K562 (cell line): Measurements from ENCODE around the gene SENP1. TPM values are rescaled to one million over a fixed set of nuclear protein-coding genes. Genes with fewer than 3 reads are reported as not detected.
"Not testable (repeated sequence)": the region's sequence is repeated elsewhere in the genome, so short reads cannot be mapped to it uniquely, and the experiment has no call there.

ENCODE experiments used
- ATAC-seq: fragments of 200-7000 bp; cut with Tn5 transposase; 3 replicates; pipeline ENCODE4 v1.9.1; 2020; ENCODE audit warnings: moderate library complexity
- BruUV-seq: library from RNA; stranded (reverse); fragments of 400-500 nt; replicated peaks from 2 replicates; lab custom pipeline; 2021; lab: Mats Ljungman, UMichigan
- CTCF ChIA-PET: fragments of 300-600 bp; formaldehyde crosslinking; extraction: SDS; loops from one replicate; lab custom pipeline; 2021; ENCODE audit warnings: low intra/inter-chr PET ratio; lab: Yijun Ruan, JAX
- POLR2A ChIA-PET: fragments of 300-600, 350-650 bp; sonication (Branson Sonifier 250); formaldehyde crosslinking; extraction: SDS; loops from one replicate; lab custom pipeline; 2021; ENCODE audit warnings: antibody characterized with exemption, inconsistent platforms; lab: Yijun Ruan, JAX
- DNase-seq, 4 experiments: peaks; one replicate each; pipeline versions ENCODE4 v3.0.0 to v3.0.0-alpha.2; 2011 to 2018; ENCODE audit warnings: low spot score in 3 of 4, mixed read lengths in 3 of 4; ENCODE audit errors: extremely low read depth in 1 of 4
- FAIRE-seq: peaks from 2 replicates; lab custom pipeline; 2011; peaks lifted over from hg19 to GRCh38; lab: Jason Lieb, UNC
- H2AFZ ChIP-seq: 2 replicates; pipeline ENCODE4 v1.6.0; 2011; ENCODE audit warnings: low read depth, low read length, control low read depth, inconsistent platforms
- H3K27ac ChIP-seq: fragments of 200-600 bp; 3 replicates; pipeline ENCODE4 v1.8.0; 2011; ENCODE audit warnings: low read depth, mild to moderate bottlenecking, control low read depth, inconsistent platforms, low read length, moderate library complexity, mixed read lengths; ENCODE audit errors: extremely low read depth
- H3K27me3 ChIP-seq, 2 experiments: fragments of 300-600 bp in 1 of 2; 2 replicates in 1 of 2; 3 replicates in 1 of 2; pipeline versions ENCODE4 v1.6.0 to v1.8.0; 2011; ENCODE audit warnings: inconsistent platforms in 2 of 2, low read length in 2 of 2, mild to moderate bottlenecking in 1 of 2, mixed read lengths in 1 of 2, moderate library complexity in 1 of 2; ENCODE audit not compliant: control insufficient read depth in 2 of 2, insufficient read depth in 2 of 2
- H3K36me3 ChIP-seq: fragments of 300-600 bp; 3 replicates; pipeline ENCODE4 v1.8.0; 2011; ENCODE audit warnings: mild to moderate bottlenecking, low read length, inconsistent platforms; ENCODE audit not compliant: control insufficient read depth, insufficient read depth
- H3K4me1 ChIP-seq, 2 experiments: fragments of 200-600 bp in 1 of 2; replicated peaks in 1 of 2; 2 replicates in 1 of 2; 3 replicates in 1 of 2; pipeline versions ENCODE4 v1.5.1 to v1.8.0; 2011; ENCODE audit warnings: inconsistent platforms in 2 of 2, low read length in 2 of 2, mild to moderate bottlenecking in 1 of 2, mixed read lengths in 1 of 2, moderate library complexity in 1 of 2; ENCODE audit not compliant: control insufficient read depth in 2 of 2, insufficient read depth in 2 of 2
- H3K4me2 ChIP-seq: 2 replicates; pipeline ENCODE4 v1.6.1; 2011; ENCODE audit warnings: low read length, control low read depth, inconsistent platforms, mixed read lengths; ENCODE audit not compliant: insufficient read depth
- H3K4me3 ChIP-seq: fragments of 200-600 bp; sonication (generic), shearing (Covaris generic); 2 replicates; pipeline ENCODE4 v1.5.1; 2016; ENCODE audit warnings: control low read depth, inconsistent platforms
- H3K79me2 ChIP-seq: fragments of 200-600 bp; 3 replicates; pipeline ENCODE4 v1.8.0; 2011; ENCODE audit warnings: low read length, inconsistent platforms; ENCODE audit not compliant: control insufficient read depth, insufficient read depth
- H3K9ac ChIP-seq, 2 experiments: 2 replicates each; pipeline versions ENCODE4 v1.6.0 to v1.6.1; 2011; ENCODE audit warnings: low read depth in 2 of 2, low read length in 2 of 2, control low read depth in 1 of 2, inconsistent platforms in 1 of 2, mild to moderate bottlenecking in 1 of 2, mixed read lengths in 1 of 2; ENCODE audit not compliant: insufficient read depth in 1 of 2
- H3K9me1 ChIP-seq: one replicate; pipeline ENCODE4 v1.6.0; 2011; ENCODE audit warnings: inconsistent platforms, mild to moderate bottlenecking, low read length, moderate library complexity; ENCODE audit not compliant: control insufficient read depth, insufficient read depth
- H3K9me3 ChIP-seq: replicated peaks from 2 replicates; pipeline ENCODE4 v1.5.1; 2011; ENCODE audit warnings: low read depth, low read length, inconsistent platforms; ENCODE audit not compliant: control insufficient read depth, insufficient read depth
- H4K20me1 ChIP-seq: replicated peaks from 2 replicates; pipeline ENCODE4 v1.6.1; 2011; ENCODE audit warnings: low read length, inconsistent platforms, mixed read lengths; ENCODE audit not compliant: control insufficient read depth, insufficient read depth
- BCOR ChIP-seq: fragments of 450-650 bp; IDR thresholded peaks from 2 replicates; pipeline ENCODE4 v1.6.1; 2016
- CHAMP1 ChIP-seq: fragments of 450-650 bp; IDR thresholded peaks from 2 replicates; pipeline ENCODE4 v1.6.1; 2016; ENCODE audit warnings: mild to moderate bottlenecking
- POLR2H ChIP-seq: IDR thresholded peaks from 2 replicates; pipeline ENCODE4 v1.6.1; 2016; ENCODE audit warnings: missing genetic modification characterization, low read depth, mild to moderate bottlenecking, control low read depth, missing compliant biosample characterization, moderate library complexity
- ZKSCAN3 ChIP-seq: fragments of 250-450 bp; sonication (Bioruptor Pico); IDR thresholded peaks from 2 replicates; pipeline ENCODE4 v1.4.0; 2020
- ZNF347 ChIP-seq: fragments of 450-650 bp; formaldehyde crosslinking; IDR thresholded peaks from 2 replicates; pipeline ENCODE4 v1.4.0; 2020; ENCODE audit warnings: low read depth, mild to moderate bottlenecking, moderate library complexity
- WGBS: fragments of 100-300 bp; shearing (Covaris generic); methylation state at CpG from one replicate; pipeline ENCODE4 v1.1.6; 2016; ENCODE audit warnings: low coverage, mixed read lengths; ENCODE audit not compliant: insufficient coverage; ENCODE audit errors: missing lambda C conversion rate; 5-methylcytosine and 5-hydroxymethylcytosine counted together
- in situ Hi-C: fragments of 300-500 bp; cut with MboI; formaldehyde crosslinking; loops from 4 replicates; pipeline ENCODE4 v1.15.0; 2018; ENCODE audit warnings: inconsistent platforms, mixed read lengths
- intact Hi-C: fragments of 100-400 bp; cut with micrococcal nuclease; formaldehyde crosslinking; loops from 2 replicates; pipeline ENCODE4 v1.14.2; 2022
- polyA plus RNA-seq, 8 experiments: library from polyadenylated mRNA; depleted of rRNA in 4 of 8; stranded (reverse) in 5 of 8; unstranded in 3 of 8; fragments of >200 nt; fragmentation: Nextera tagmentation in 2 of 8; fragmentation: Illumina TruSeq in 1 of 8; extraction: Ambion mirVana in 2 of 8; extraction: Trizol in 1 of 8; gene quantifications; 2 replicates each; pipeline versions ENCODE4 v1.2.1 to v1.2.3, GENCODE V29; 2011 to 2014; ENCODE audit warnings: inconsistent platforms in 1 of 8, missing spikeins in 1 of 8
- total RNA-seq, 7 experiments: library from RNA; depleted of rRNA in 6 of 7; stranded (reverse); fragments of >200 nt in 6 of 7; fragmentation: Illumina TruSeq in 2 of 7; extraction: Trizol in 2 of 7; gene quantifications; 2 replicates each; pipeline versions ENCODE4 v1.2.1 to v1.2.3, GENCODE V29; 2011 to 2021; ENCODE audit warnings: low replicate concordance in 1 of 7
- TF ChIP-seq, protein P1 (sequence below): fragments of 450-650 bp; formaldehyde crosslinking; IDR thresholded peaks from 2 replicates; pipeline ENCODE4 v1.4.0; 2022; ENCODE audit warnings: mild to moderate bottlenecking, moderate library complexity

The SENP1 gene
- total and polyA plus RNA-seq, 9 of the 15 experiments (the other 6 are each of a cell fraction or from before 2014, with no cell fraction given) = 15.5 to 59.0 (median 36.3) TPM

DNA sequence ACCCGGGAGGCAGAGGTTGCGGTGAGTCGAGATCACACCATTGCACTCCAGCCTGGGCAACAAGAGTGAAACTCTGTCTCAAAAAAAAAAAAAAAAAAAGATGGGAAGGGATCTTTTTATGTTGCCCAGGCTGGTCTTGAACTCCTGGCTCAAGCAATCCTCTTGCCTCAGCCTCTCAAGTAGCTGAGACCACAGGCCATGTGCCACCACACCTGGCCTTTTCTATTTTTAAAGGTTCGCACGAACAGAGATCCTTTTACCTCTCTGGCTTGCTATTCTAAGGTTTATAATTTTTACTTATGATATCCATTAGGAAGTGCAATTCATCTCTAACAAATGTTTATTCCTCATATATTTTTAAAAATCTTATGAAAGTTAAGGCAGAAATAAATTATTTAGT is 19.7 kb upstream of the SENP1 start:
- H3K27me3 ChIP-seq, H3K9ac ChIP-seq, H3K4me2 ChIP-seq, H3K4me1 ChIP-seq, CTCF ChIA-PET, intact Hi-C loops, H3K27ac ChIP-seq, DNase-seq, H3K4me3 ChIP-seq, H4K20me1 ChIP-seq, in situ Hi-C loops, ATAC-seq, H3K9me1 ChIP-seq, BruUV-seq, FAIRE-seq, H3K9me3 ChIP-seq, H2AFZ ChIP-seq: not testable (repeated sequence)
- POLR2A ChIA-PET = interaction anchor here (1.0 kb wide), 1 partner anchor 73 kb away, joined by 3 read pairs; no protein-coding TSS in a partner anchor
- peaks cover 10% of the 10 kb centered on the region; the same call in 1 of the 3 replicates for H3K79me2 ChIP-seq
- H3K36me3 ChIP-seq = peaks cover 55% of the 10 kb centered on the region; the same call in 2 of the 3 replicates
- 100% methylated on average over 2 of the region's 5 CpGs for WGBS

DNA sequence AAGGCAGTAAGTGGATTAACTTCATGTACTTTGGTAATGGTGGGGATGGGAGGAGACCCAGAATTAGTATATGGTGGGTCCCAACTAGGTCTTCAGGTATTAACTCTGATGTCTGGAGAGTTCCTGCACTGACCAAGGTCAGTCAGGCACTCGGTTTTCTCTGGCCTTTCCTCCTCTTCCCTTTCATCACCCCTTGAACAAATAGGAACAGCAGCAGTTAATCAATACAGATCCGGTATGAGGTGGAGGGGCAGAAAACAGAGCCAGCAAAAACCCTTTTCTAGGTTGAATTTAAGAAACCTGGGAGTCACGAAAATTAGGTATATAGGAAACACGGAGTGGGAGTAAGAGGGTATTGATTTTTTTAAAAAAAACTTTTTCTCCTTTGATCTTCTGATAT is 17.3 kb upstream of the SENP1 start:
- peaks cover 38% of the 10 kb centered on the region; the same call in 2 of the 3 replicates for H3K36me3 ChIP-seq

More for the DNA sequence above, 17.3 kb upstream of the SENP1 start:
- TF ChIP-seq POLR2H (tag) = no peak
- TF ChIP-seq BCOR = no peak
- no peak for TF ChIP-seq ZKSCAN3 (CRISPR knock-in tag)
- TF ChIP-seq CHAMP1 = no peak
- TF ChIP-seq, protein P1, sequence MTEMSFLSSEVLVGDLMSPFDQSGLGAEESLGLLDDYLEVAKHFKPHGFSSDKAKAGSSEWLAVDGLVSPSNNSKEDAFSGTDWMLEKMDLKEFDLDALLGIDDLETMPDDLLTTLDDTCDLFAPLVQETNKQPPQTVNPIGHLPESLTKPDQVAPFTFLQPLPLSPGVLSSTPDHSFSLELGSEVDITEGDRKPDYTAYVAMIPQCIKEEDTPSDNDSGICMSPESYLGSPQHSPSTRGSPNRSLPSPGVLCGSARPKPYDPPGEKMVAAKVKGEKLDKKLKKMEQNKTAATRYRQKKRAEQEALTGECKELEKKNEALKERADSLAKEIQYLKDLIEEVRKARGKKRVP (CRISPR knock-in tag) = no peak
- TF ChIP-seq ZNF347 = no peak
- WGBS = 60% methylated on average over 4 of the region's 4 CpGs
- no TSS peak for BruUV-seq
- FAIRE-seq (no peak), ATAC-seq (no peak), DNase-seq (no peak)
- Histone ChIP-seq H3K27me3 (no peaks in the 10 kb centered on the region), H3K4me2 (no peak overlapping the region), H3K9me3 (no peaks in the 10 kb centered on the region), H4K20me1 (no peaks in the 10 kb centered on the region), H3K9me1 (no peaks in the 10 kb centered on the region), H3K27ac (no peak overlapping the region), H3K79me2 (peaks cover 21% of the 10 kb centered on the region; the same call in 2 of the 3 replicates), H2AFZ (no peak overlapping the region), H3K4me1 (peaks cover 7 to 26% of the 10 kb centered on the region in 2 experiments; a peak in 4 of 5 replicates), H3K4me3 (no peak overlapping the region), H3K9ac (no peak overlapping the region)
- ChIA-PET CTCF (no interaction called here), POLR2A (no interaction called here)
- intact Hi-C loops (no loop called here), in situ Hi-C loops (no loop called here)
